ENCODE results near the gene MDFI. TPM values are rescaled to one million over a fixed set of nuclear protein-coding genes. Genes with fewer than 3 reads are reported as not detected.

MDFI gene
- total RNA-seq, 1 donor from 2014 or later = 94.5 TPM

DNA sequence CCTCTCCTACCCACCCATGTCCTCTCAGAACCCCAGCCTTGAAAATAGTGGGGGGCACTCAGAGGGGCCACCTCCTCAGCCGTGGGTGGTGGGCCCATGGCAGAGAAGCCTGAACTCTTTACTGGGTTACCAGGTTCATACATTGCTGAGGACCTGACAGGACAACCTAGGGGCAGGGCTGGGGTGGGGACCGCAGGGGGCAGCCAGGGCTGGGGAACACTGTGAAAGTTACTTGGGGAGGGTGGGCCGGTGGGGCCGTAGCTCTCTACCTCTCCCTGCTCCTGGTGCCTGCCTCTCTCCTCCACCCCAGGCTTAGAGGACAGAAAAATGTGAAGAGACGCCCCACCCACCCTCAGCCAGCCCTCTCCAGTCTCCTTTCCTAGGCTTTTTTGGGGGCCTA lies 15.4 kb downstream of the MDFI start:
- Mint-ChIP-seq H3K27ac (peak overlapping the region; percentile 90), H3K4me1 (ENCODE audit: unreplicated experiment) (peaks cover 67% of the 10 kb centered on the region)

DNA sequence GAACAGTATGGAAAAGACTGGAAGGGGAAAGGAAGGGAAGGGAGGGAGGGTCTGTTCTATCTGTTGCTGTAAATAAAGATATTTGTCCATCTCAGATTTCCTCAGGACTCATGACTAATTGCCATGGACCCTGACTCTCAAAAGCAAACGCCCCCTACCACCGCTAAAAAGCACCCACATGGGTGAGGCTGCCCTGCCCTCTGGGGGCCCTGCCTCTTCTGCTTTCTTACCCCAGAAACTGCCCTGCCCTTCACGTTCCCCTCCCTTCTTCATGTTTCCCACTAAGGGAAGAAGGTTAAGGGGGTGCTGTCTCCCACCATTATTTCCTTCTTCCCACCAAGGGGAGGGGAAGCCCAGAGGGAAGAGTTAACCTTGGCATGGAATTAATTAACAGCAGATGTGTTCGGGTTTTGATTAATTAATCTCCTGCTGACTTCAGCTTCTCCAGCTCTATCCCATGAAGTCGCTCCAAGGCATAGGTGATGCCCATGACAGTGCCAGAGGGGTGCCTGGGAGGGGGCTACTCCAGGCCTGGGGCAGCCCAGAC lies 16.0 kb downstream of the MDFI start:
- peaks cover 67% of the 10 kb centered on the region for H3K4me1 Mint-ChIP-seq (ENCODE audit: unreplicated experiment)
- H3K9me3 Mint-ChIP-seq = no peaks in the 10 kb centered on the region

More for the DNA sequence above, 15.4 kb downstream of the MDFI start:
- DNase-seq (ENCODE audit: extremely low spot score, unreplicated experiment) = no peak
- Mint-ChIP-seq H3K27me3 (peaks cover 6% of the 10 kb centered on the region), H3K36me3 (peaks cover 8% of the 10 kb centered on the region), H3K9me3 (no peaks in the 10 kb centered on the region), H3K4me3 (peak overlapping the region; percentile 67)
- TF ChIP-seq, protein P1, sequence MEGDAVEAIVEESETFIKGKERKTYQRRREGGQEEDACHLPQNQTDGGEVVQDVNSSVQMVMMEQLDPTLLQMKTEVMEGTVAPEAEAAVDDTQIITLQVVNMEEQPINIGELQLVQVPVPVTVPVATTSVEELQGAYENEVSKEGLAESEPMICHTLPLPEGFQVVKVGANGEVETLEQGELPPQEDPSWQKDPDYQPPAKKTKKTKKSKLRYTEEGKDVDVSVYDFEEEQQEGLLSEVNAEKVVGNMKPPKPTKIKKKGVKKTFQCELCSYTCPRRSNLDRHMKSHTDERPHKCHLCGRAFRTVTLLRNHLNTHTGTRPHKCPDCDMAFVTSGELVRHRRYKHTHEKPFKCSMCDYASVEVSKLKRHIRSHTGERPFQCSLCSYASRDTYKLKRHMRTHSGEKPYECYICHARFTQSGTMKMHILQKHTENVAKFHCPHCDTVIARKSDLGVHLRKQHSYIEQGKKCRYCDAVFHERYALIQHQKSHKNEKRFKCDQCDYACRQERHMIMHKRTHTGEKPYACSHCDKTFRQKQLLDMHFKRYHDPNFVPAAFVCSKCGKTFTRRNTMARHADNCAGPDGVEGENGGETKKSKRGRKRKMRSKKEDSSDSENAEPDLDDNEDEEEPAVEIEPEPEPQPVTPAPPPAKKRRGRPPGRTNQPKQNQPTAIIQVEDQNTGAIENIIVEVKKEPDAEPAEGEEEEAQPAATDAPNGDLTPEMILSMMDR (conservative IDR thresholded peaks at IDR 0.05) = no peak

DNA sequence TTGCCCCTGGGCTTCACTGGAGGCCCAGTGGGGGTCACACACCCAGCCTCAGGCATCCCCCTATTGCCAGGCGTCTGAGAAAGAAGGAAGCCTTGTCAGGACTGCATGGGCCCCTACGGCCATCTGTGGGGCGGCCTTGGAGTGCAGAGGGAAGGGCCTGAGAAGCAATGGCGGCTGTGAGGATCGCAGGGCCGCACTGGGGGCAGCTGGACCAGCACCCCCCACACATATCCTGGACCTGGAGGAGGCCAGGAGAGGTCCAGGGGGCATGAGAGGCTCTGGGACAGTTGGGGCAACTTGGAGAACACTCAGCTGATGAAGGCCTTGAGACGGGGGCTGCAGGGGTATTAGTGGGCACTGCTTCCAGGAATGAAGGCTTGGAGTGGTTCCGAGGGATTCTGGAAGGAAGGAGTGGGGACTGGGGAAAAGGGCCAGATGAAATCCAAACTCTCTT lies 16.5 kb downstream of the MDFI start:
- peak overlapping the region; percentile 19 for H3K4me3 Mint-ChIP-seq
- H3K27ac Mint-ChIP-seq = peak overlapping the region; percentile 44
- TF ChIP-seq, protein P1 (conservative IDR thresholded peaks at IDR 0.05) = no peak
- peaks cover 8% of the 10 kb centered on the region for H3K36me3 Mint-ChIP-seq
- H3K27me3 Mint-ChIP-seq = peaks cover 6% of the 10 kb centered on the region
- H3K9me3 Mint-ChIP-seq = no peaks in the 10 kb centered on the region
- no peak for DNase-seq (ENCODE audit: extremely low spot score, unreplicated experiment)
- peaks cover 64% of the 10 kb centered on the region for H3K4me1 Mint-ChIP-seq (ENCODE audit: unreplicated experiment)

More for the DNA sequence above, 16.0 kb downstream of the MDFI start:
- peak overlapping the region; percentile 44 for H3K27ac Mint-ChIP-seq
- DNase-seq (ENCODE audit: extremely low spot score, unreplicated experiment) = no peak
- TF ChIP-seq, protein P1 (conservative IDR thresholded peaks at IDR 0.05) = no peak
- peaks cover 8% of the 10 kb centered on the region for H3K36me3 Mint-ChIP-seq
- peak overlapping the region; percentile 20 for H3K4me3 Mint-ChIP-seq
- peaks cover 6% of the 10 kb centered on the region for H3K27me3 Mint-ChIP-seq

DNA sequence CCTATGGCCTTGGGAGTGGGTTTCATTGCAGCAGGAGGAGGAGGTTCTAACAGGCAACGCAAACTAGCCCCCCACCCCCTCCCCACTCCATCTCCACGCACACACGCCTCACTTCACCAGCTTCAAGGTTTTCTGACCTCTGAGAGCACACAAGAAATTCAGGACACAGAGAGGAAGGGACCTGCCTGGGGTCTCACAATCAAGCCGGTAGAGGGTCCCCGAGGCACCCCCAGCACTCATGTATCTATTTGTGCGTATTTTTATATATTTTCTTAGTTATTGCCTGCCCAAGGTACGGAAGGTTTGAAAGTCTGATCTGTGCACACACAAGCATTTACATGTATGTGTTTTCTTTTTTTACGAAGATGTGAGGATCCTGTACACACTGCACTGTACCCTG lies 16.9 kb downstream of the MDFI start:
- Mint-ChIP-seq H3K9me3 (no peaks in the 10 kb centered on the region), H3K27me3 (peaks cover 6% of the 10 kb centered on the region), H3K27ac (peak overlapping the region; percentile 44), H3K36me3 (peaks cover 8% of the 10 kb centered on the region), H3K4me3 (peak overlapping the region; percentile 19), H3K4me1 (ENCODE audit: unreplicated experiment) (peaks cover 64% of the 10 kb centered on the region)
- TF ChIP-seq, protein P1 (conservative IDR thresholded peaks at IDR 0.05) = no peak
- DNase-seq (ENCODE audit: extremely low spot score, unreplicated experiment) = no peak

DNA sequence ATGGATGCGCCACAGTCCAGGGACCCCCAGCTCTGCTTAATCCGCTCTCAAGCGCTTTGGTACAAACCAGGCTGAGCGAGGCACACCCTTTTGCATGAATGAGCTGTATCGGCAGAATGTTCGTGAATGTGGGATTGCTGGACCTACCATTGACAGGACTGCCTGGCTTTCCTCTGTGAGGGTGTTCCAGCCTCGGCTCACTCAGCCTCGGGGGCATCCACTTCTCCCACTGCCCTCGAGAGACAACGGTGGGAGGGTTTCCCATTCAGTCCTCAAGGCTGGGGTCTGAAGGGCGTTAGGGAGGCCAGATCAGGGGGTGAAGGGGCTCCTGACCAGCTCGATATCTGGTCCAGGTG lies 17.4 kb downstream of the MDFI start:
- H3K27ac Mint-ChIP-seq = peak overlapping the region; percentile 44
- H3K4me1 Mint-ChIP-seq (ENCODE audit: unreplicated experiment) = peaks cover 64% of the 10 kb centered on the region
- peaks cover 6% of the 10 kb centered on the region for H3K27me3 Mint-ChIP-seq

More for the DNA sequence above, 17.4 kb downstream of the MDFI start:
- peak overlapping the region; percentile 69 for H3K4me3 Mint-ChIP-seq
- DNase-seq (ENCODE audit: extremely low spot score, unreplicated experiment) = no peak
- no peaks in the 10 kb centered on the region for H3K9me3 Mint-ChIP-seq
- TF ChIP-seq, protein P1 (conservative IDR thresholded peaks at IDR 0.05) = no peak
- H3K36me3 Mint-ChIP-seq = peaks cover 8% of the 10 kb centered on the region
